Activated CD8-positive, alpha-beta memory T cell treated with anti-CD3 and anti-CD28 coated beads, Interleukin-2, amount 10 ng/mL, durations not matched to agents 7 days and 5 days (primary cell): ENCODE measurements around the gene FAM81A. TPM values are rescaled to one million over a fixed set of nuclear protein-coding genes. Genes with fewer than 3 reads are reported as not detected.
A peak's percentile ranks its signal among the peaks of the same experiment; 100 is the strongest.
"Not testable (repeated sequence)": the region's sequence is repeated elsewhere in the genome, so short reads cannot be mapped to it uniquely, and the experiment has no call there.

Experiments used
- ATAC-seq: fragments of 150-1000 bp; cut with Tn5 transposase; one replicate; pipeline ENCODE4 v1.10.0; 2021; ENCODE audit warnings: moderate library complexity
- CTCF ChIA-PET: fragments of 350-600 bp; sonication (Branson Sonifier 250); formaldehyde crosslinking; loops from one replicate; lab custom pipeline; 2021; ENCODE audit warnings: antibody characterized with exemption; lab: Charles Lee
- DNase-seq: peaks from one replicate; pipeline ENCODE4 v3.0.0-alpha.2; 2020
- H3K27ac Mint-ChIP-seq: one replicate; pipeline ENCODE4 v1.8.0; 2021; ENCODE audit warnings: mild to moderate bottlenecking, mixed read lengths
- H3K27me3 Mint-ChIP-seq: one replicate; pipeline ENCODE4 v1.8.0; 2021; ENCODE audit warnings: mixed read lengths
- H3K36me3 Mint-ChIP-seq: one replicate; pipeline ENCODE4 v1.8.0; 2021; ENCODE audit warnings: mild to moderate bottlenecking, mixed read lengths
- H3K4me1 Mint-ChIP-seq: one replicate; pipeline ENCODE4 v1.8.0; 2021; ENCODE audit warnings: mixed read lengths
- H3K4me3 Mint-ChIP-seq: one replicate; pipeline ENCODE4 v1.8.0; 2021; ENCODE audit warnings: mild to moderate bottlenecking, moderate library complexity, mixed read lengths
- H3K9me3 Mint-ChIP-seq: one replicate; pipeline ENCODE4 v1.8.0; 2022; ENCODE audit warnings: low read depth, mixed read lengths
- total RNA-seq, 2 experiments: library from RNA; stranded (reverse); gene quantifications; one replicate each; pipeline ENCODE4 v1.2.3, GENCODE V29; 2021

The FAM81A gene
- total RNA-seq, 2 experiments from 2014 or later: 2.5 to 3.7 TPM

GRCh38 chr15:59522988-59523461 is 85.0 kb downstream of the FAM81A start:
- CTCF ChIA-PET: interaction anchor here (0.7 to 2.7 kb wide), 3 partner anchors 9 to 100 kb away, joined by 4 to 16 read pairs (median 7); no protein-coding TSS in a partner anchor
- H3K27me3 Mint-ChIP-seq: peaks cover 48% of the 10 kb centered on the region
- H3K4me3 Mint-ChIP-seq: no peak overlapping the region
- peaks cover 18% of the 10 kb centered on the region for H3K4me1 Mint-ChIP-seq
- no peaks in the 10 kb centered on the region for H3K36me3 Mint-ChIP-seq
- H3K9me3 Mint-ChIP-seq: no peaks in the 10 kb centered on the region
- peak overlapping the region; percentile 40 for H3K27ac Mint-ChIP-seq
- peak; percentile 54 for DNase-seq
- ATAC-seq: no peak

- no peak overlapping the region for H3K4me3 Mint-ChIP-seq
- H3K27ac Mint-ChIP-seq: no peak overlapping the region
- H3K36me3 Mint-ChIP-seq: no peaks in the 10 kb centered on the region
These were observed 85.7 kb downstream of the FAM81A start for GRCh38 chr15:59523702-59524101.

GRCh38 chr15:59524331-59524731 is 86.3 kb downstream of the FAM81A start:
- H3K4me1 Mint-ChIP-seq: peaks cover 20% of the 10 kb centered on the region
- no peak overlapping the region for H3K27ac Mint-ChIP-seq
- DNase-seq: peak; percentile 44
- ATAC-seq: peak; percentile 21
- no peaks in the 10 kb centered on the region for H3K9me3 Mint-ChIP-seq
- peaks cover 47% of the 10 kb centered on the region for H3K27me3 Mint-ChIP-seq
- H3K36me3 Mint-ChIP-seq: no peaks in the 10 kb centered on the region
- no peak overlapping the region for H3K4me3 Mint-ChIP-seq
- CTCF ChIA-PET: interaction anchor here (0.6 to 2.7 kb wide), 6 partner anchors 9 to 446 kb away, joined by 3 to 16 read pairs (median 3); no protein-coding TSS in a partner anchor

More at GRCh38 chr15:59523702-59524101, 85.7 kb downstream of the FAM81A start:
- Mint-ChIP-seq H3K9me3 (no peaks in the 10 kb centered on the region), H3K4me1 (peaks cover 18% of the 10 kb centered on the region), H3K27me3 (peaks cover 48% of the 10 kb centered on the region)
- DNase-seq (no peak), ATAC-seq (no peak)
- CTCF ChIA-PET: interaction anchor here (0.6 to 2.7 kb wide), 6 partner anchors 9 to 445 kb away, joined by 3 to 16 read pairs (median 4); no protein-coding TSS in a partner anchor

- H3K27ac Mint-ChIP-seq, H3K4me3 Mint-ChIP-seq, H3K9me3 Mint-ChIP-seq, ATAC-seq, H3K36me3 Mint-ChIP-seq, CTCF ChIA-PET: not testable (repeated sequence)
- peaks cover 42% of the 10 kb centered on the region for H3K27me3 Mint-ChIP-seq
- H3K4me1 Mint-ChIP-seq: peaks cover 20% of the 10 kb centered on the region
- peak; percentile 11 for DNase-seq
These were observed 88.5 kb downstream of the FAM81A start for GRCh38 chr15:59526466-59526865.

- H3K27ac Mint-ChIP-seq: no peak overlapping the region
- peaks cover 19% of the 10 kb centered on the region for H3K4me1 Mint-ChIP-seq
- H3K9me3 Mint-ChIP-seq: no peaks in the 10 kb centered on the region
- ATAC-seq: no peak
- H3K27me3 Mint-ChIP-seq: peaks cover 38% of the 10 kb centered on the region
- H3K36me3 Mint-ChIP-seq: no peaks in the 10 kb centered on the region
- DNase-seq: no peak
- no peak overlapping the region for H3K4me3 Mint-ChIP-seq
- CTCF ChIA-PET: interaction anchor here (0.6 to 2.9 kb wide), 58 partner anchors 9 to 1300 kb away, joined by 3 to 22 read pairs (median 5); partner anchors contain the start of genes GCNT3 and MINDY2
These were observed 90.4 kb downstream of the FAM81A start for GRCh38 chr15:59528429-59528828.

- H3K9me3 Mint-ChIP-seq: no peaks in the 10 kb centered on the region
- H3K27ac Mint-ChIP-seq: no peak overlapping the region
- peaks cover 15% of the 10 kb centered on the region for H3K4me1 Mint-ChIP-seq
- H3K36me3 Mint-ChIP-seq: no peaks in the 10 kb centered on the region
- H3K27me3 Mint-ChIP-seq: peaks cover 33% of the 10 kb centered on the region
- ATAC-seq (peak; percentile 88), DNase-seq (peak; percentile 80)
- CTCF ChIA-PET: interaction anchor here (0.6 to 2.9 kb wide), 67 partner anchors 9 to 1301 kb away, joined by 3 to 22 read pairs (median 4); partner anchors contain the start of genes GCNT3 and MINDY2
- no peak overlapping the region for H3K4me3 Mint-ChIP-seq
These were observed 91.0 kb downstream of the FAM81A start for GRCh38 chr15:59528961-59529402.

GRCh38 chr15:59531066-59531675 is 93.2 kb downstream of the FAM81A start:
- DNase-seq (no peak), ATAC-seq (no peak)
- no peak overlapping the region for H3K4me3 Mint-ChIP-seq
- no peaks in the 10 kb centered on the region for H3K36me3 Mint-ChIP-seq
- CTCF ChIA-PET: interaction anchor here (0.6 to 2.9 kb wide), 4 partner anchors 12 to 108 kb away, joined by 3 to 16 read pairs (median 8); no protein-coding TSS in a partner anchor
- H3K27ac Mint-ChIP-seq: no peak overlapping the region
- no peaks in the 10 kb centered on the region for H3K9me3 Mint-ChIP-seq
- peaks cover 31% of the 10 kb centered on the region for H3K27me3 Mint-ChIP-seq
- peaks cover 8% of the 10 kb centered on the region for H3K4me1 Mint-ChIP-seq

GRCh38 chr15:59532770-59533379 is 94.9 kb downstream of the FAM81A start:
- CTCF ChIA-PET: interaction anchor here (0.6 to 2.7 kb wide), 37 partner anchors 9 to 584 kb away, joined by 3 to 19 read pairs (median 5); partner anchors contain the start of genes GCNT3 and GTF2A2
- peak; percentile 50 for DNase-seq
- Mint-ChIP-seq H3K27ac (no peak overlapping the region), H3K36me3 (no peaks in the 10 kb centered on the region), H3K4me3 (no peak overlapping the region), H3K27me3 (peaks cover 31% of the 10 kb centered on the region), H3K4me1 (peaks cover 8% of the 10 kb centered on the region), H3K9me3 (no peaks in the 10 kb centered on the region)
- peak; percentile 46 for ATAC-seq

GRCh38 chr15:59536553-59536952 is 98.6 kb downstream of the FAM81A start:
- Mint-ChIP-seq H3K9me3 (no peaks in the 10 kb centered on the region), H3K36me3 (no peaks in the 10 kb centered on the region), H3K4me1 (peaks cover 6% of the 10 kb centered on the region), H3K27me3 (peaks cover 21% of the 10 kb centered on the region), H3K27ac (no peak overlapping the region), H3K4me3 (no peak overlapping the region)
- CTCF ChIA-PET: no interaction called here
- no peak for ATAC-seq
- no peak for DNase-seq

GRCh38 chr15:59537403-59537802 is 99.4 kb downstream of the FAM81A start:
- H3K4me1 Mint-ChIP-seq: peaks cover 6% of the 10 kb centered on the region
- no peaks in the 10 kb centered on the region for H3K36me3 Mint-ChIP-seq
- DNase-seq (no peak), ATAC-seq (no peak)
- CTCF ChIA-PET: no interaction called here
- no peak overlapping the region for H3K27ac Mint-ChIP-seq
- H3K9me3 Mint-ChIP-seq: no peaks in the 10 kb centered on the region
- H3K4me3 Mint-ChIP-seq: no peak overlapping the region
- H3K27me3 Mint-ChIP-seq: peaks cover 15% of the 10 kb centered on the region

GRCh38 chr15:59538494-59538893 is 100.5 kb downstream of the FAM81A start:
- H3K27me3 Mint-ChIP-seq: peaks cover 13% of the 10 kb centered on the region
- H3K9me3 Mint-ChIP-seq: no peaks in the 10 kb centered on the region
- H3K36me3 Mint-ChIP-seq: no peaks in the 10 kb centered on the region
- no peak for ATAC-seq
- H3K27ac Mint-ChIP-seq: no peak overlapping the region
- no peak overlapping the region for H3K4me3 Mint-ChIP-seq
- CTCF ChIA-PET: interaction anchor here (1.2 kb wide), 1 partner anchor 9 kb away, joined by 5 read pairs; no protein-coding TSS in a partner anchor
- H3K4me1 Mint-ChIP-seq: peaks cover 6% of the 10 kb centered on the region
- DNase-seq: no peak

- ATAC-seq: no peak
- Mint-ChIP-seq H3K4me3 (no peak overlapping the region), H3K27me3 (peaks cover 13% of the 10 kb centered on the region), H3K4me1 (peaks cover 14% of the 10 kb centered on the region), H3K27ac (no peak overlapping the region), H3K36me3 (no peaks in the 10 kb centered on the region), H3K9me3 (no peaks in the 10 kb centered on the region)
- no peak for DNase-seq
- CTCF ChIA-PET: no interaction called here
These were observed 101.8 kb downstream of the FAM81A start for GRCh38 chr15:59539799-59540198.

- Mint-ChIP-seq H3K4me1 (peaks cover 14% of the 10 kb centered on the region), H3K27me3 (peaks cover 8% of the 10 kb centered on the region), H3K36me3 (no peaks in the 10 kb centered on the region), H3K4me3 (no peak overlapping the region), H3K9me3 (no peaks in the 10 kb centered on the region), H3K27ac (no peak overlapping the region)
- ATAC-seq (no peak), DNase-seq (no peak)
- CTCF ChIA-PET: no interaction called here
These were observed 102.7 kb downstream of the FAM81A start for GRCh38 chr15:59540654-59541053.
